ENCODE data around the gene LRRC7.

Gene LRRC7

GRCh38 chr1:69567652-69568420 is at the start of gene LRRC7:
Gene LRRC7 (plus strand): TSS chr1:69567922. CDS start chr1:69568640, 718 bp downstream.
- peak; percentile 82 for DNase-seq

DNA sequence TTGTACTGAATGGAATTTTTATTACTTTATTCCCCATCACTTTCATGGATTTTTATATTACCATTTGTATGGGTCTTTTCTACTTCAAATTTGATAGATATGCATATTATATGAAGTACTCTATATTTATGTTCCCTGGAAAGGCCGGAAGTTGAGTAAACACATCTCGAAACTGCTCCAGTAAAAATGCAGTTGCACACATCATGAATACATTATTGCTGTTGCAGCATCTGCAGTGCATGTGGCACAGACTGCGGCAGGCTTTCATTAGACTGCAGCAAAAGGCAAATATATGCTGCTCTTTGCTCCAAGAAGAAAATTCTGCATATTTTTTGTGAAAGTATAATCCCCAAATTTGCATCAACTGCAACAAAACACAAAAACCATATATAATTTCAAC is 48.7 kb upstream of the LRRC7 start:
- DNase-seq: no peak

DNA sequence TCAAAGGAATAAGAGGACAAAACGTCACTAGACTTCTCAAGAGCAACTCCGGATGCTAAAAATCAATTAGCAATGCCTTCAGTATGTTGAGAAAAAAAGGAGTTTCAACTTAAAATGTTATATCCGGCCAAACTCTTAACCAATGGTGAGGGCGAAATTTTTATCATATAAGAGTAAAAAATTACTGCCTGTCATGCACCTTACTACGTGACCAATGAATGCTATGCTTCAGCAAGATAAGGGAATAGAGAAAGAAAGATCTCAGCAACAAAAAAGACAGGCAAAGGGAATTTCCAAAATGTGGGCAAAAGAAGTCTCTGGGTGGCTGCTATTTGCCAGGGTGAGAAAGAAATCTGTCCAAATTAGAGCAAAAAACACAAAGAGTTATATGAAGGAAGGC is 47.4 kb upstream of the LRRC7 start:
- DNase-seq: no peak

- no peak for DNase-seq
Measured at GRCh38 chr1:69523032-69523431, 44.7 kb upstream of the LRRC7 start.

DNA sequence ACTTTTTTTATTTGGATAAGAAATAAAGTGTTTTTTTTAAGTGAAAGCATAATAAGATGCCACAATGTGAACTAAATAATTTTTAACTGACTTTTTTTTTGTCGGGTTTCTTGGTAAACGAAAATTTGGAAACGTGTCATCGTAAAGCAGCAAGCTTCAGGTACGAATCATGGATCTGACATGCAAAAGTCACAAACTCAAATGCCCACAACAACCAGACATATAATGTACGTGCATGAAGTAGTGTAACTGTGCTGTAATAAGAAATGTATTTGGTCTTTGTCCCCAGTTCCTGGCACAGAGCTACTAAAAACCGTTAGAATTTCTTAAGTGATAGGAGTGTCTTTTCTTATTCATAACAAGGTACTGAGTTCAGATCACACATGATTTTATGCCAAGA is 44.3 kb upstream of the LRRC7 start:
- DNase-seq: no peak

DNA sequence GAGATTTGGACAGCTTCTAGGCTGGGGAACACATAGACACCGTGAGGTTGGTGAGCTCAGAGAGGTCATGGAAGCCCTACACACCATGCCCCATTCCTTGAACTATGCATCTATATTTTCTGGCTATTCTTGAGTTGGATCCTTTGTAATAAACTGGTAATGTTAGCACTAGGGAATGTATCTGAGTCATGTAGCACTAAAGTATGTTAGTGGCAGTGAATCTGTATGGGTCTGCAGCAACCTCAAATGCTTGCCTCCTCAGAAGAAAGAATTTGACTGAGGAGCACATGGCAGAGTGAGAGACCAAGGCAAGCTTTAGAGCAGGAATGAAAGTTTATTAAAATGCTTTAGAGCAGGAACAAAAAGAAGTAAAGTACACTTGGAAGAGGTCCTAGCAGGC is 43.7 kb upstream of the LRRC7 start:
- no peak for DNase-seq

DNA sequence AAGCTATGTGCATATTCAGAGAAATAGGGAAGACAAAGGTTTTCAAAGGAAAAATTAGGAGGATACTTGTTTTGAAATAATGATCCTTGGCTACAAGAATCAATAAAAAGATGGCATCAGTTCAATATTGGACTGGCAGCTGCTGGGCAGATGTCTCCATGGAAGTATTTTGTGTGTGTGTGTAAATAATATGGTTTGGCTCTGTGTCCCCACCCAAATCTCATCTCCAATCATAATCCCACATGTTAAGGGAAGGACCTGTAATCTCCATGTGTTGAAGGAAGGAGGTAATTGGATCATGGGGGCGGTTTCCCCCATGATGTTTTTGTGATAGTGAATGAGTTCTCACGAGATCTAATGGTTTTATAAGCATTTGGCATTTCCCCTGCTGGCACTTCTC is 40.4 kb upstream of the LRRC7 start:
- no peak for DNase-seq

- DNase-seq: no peak
Measured at GRCh38 chr1:69528376-69528775, 39.3 kb upstream of the LRRC7 start.

DNA sequence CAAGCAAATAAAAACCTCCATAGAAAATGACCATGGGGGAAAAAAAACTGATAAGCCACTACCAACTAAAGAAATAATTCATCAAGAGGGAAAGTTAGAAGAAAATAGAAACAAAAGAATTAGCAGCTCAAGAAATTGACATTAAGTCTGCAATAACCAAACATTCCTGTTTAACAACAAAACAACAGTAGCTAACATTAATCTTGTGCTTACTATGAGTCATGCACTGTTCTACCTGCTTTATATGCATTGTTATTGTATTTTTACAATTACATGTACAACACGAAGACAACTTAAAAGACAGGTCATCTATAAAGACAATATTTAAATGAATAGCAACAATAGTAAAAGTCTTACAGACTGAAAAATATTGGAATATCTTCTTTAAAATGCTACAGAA is 34.4 kb upstream of the LRRC7 start:
- DNase-seq: no peak

GRCh38 chr1:69534829-69535228 is 32.9 kb upstream of the LRRC7 start:
- no peak for DNase-seq

- no peak for DNase-seq
Measured at GRCh38 chr1:69535490-69535889, 32.2 kb upstream of the LRRC7 start.

DNA sequence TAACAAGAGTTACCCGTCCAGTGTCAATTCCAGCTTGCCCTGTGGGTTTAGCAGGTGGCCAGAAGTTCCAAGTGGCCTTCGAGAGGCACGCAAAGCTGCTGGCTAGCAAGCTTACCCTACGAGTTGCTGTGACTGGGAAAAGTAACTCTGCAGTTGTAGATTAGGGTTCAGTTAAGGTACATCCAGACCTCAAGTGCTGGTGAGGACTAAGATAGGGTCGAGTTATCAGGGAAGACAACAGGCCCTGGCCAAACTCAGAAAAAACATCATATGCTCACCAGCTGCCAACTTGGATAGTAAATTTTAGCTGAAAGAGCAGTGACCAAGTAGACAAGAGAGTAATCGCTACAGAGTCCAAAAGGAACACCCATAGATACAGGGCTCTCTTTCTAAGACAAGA is 27.7 kb upstream of the LRRC7 start:
- no peak for DNase-seq

DNA sequence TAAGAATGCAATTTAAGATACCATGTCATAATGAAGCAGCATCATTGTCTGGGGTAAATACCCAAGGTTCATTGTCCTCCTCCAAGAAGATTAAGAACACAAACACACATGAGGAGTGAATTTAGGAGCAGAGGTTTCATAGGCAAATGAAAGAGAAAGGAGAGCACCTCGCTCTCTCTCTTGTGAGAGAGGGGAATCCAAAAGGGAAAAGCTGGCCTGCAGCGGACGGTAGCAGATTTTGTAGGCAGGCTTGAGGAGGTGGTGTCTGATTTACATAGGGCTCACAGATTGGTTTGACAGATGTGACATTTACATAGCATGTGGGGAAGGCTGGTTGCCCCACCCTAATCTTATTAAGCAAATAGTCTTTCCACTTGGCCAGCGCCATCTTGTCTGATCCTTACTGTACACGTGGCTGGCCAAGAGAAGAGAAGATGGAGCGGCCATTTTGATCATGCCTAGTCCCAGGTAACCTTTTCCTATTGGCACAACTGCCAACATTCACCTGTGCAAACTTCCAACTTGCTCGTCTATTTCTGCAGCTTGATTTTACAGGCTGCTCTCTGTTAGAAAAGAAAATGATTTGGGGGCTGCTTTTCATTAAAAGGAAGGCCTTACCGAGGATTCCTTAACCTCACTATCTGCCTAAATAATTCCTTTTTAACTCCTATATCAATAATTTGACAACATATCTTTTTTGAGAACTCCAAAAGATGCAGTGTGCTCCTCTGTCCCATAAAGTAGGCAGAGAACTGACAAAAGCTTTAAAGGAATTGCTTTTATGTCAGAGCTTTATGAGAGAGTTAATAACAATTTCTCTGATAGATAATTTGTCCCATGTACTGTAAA is 16.0 kb upstream of the LRRC7 start:
- no peak for DNase-seq

DNA sequence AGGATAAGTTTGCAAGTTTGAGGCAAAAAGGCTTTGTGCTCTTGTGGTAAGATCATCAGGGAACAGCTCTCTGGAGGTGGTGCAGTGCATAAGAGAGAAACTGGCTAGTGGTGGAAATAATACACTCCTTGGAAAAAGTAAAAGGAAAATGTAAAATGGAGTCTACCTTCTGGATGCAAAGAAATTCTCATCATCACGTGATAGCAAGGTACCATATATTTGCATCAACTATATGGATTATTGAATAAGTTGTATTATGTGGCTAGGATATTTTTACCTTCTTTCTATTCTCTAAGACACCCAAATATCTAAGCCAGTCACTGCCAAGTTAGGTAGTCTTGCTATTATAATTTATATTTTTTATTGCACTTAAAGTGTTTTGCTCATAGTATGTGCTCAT is 14.0 kb upstream of the LRRC7 start:
- DNase-seq: no peak

DNA sequence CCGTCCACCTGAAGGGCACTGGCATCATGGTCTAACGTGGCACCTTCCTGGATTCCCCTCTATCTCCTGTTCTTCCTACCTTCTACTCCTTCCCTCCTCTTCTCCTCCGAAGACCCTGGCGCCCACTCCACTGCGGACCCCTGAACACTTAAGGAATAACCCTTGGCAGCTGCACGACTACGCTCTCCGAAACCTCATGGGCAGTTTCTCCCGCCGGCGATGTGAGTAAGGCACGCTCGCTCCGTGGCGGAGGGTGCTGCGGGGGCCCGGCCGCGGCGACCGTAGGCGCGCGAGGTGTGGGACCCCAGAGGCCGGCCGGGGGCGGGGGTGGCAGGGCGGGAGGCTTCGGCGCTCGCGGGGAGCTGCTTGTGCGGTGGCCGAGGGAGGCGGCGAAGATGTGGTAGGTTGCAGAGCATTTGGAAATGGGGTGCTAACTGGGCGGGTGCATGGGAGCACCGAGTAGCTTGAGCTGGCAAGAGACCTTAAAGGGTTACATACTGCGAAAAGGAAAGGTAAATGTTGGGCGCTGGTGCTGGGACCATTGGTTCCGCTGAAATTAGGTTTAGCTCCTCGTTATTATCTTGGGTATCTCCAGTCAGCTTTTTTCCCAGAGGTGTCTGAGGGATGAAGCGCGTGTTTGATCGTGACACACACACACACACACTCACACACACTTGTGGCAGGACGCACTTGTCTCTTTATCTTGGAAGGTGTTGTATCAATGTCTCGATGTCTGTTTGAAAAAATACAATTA is 876 bp downstream of the LRRC7 start:
- peak; percentile 29 for DNase-seq

- DNase-seq: no peak
Measured at GRCh38 chr1:69569175-69569541, 1.4 kb downstream of the LRRC7 start.

DNA sequence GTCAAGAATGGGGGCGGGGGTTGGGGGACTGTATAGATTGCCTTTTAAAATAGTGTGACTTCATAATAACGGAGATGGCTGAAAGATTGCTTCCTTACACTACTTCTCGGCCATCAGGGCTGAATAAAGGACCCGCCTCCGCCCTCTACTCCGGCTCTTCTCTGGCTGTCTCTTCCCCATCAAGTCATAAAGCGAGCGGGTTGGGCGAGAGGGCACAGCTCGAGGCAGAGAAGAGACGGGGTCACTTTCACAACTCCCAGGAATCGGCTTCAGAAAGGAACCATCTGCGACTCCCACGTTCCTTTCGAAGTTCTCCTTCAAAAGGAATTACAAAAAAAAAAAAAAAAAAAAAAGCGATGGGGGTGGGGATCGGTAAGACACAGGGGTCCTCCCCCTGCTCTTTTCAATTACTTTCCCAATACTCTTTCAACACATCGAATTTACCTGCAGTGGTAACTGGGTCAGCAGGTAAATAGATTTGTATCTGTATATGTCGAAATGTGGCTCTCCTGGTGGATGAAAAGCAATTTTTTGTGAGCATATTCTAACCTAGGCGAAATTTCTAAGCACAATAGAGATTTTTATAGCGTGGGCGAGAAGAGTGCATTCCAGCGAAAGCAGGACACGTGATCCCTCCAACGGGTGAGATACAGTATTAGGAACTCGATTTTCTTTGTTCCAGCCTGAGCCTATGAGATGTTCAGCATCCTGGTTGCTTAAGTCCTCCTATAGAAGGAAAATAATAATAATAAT is 2.0 kb downstream of the LRRC7 start:
- no peak for DNase-seq

GRCh38 chr1:69570356-69570755 is 2.6 kb downstream of the LRRC7 start:
- no peak for DNase-seq

DNA sequence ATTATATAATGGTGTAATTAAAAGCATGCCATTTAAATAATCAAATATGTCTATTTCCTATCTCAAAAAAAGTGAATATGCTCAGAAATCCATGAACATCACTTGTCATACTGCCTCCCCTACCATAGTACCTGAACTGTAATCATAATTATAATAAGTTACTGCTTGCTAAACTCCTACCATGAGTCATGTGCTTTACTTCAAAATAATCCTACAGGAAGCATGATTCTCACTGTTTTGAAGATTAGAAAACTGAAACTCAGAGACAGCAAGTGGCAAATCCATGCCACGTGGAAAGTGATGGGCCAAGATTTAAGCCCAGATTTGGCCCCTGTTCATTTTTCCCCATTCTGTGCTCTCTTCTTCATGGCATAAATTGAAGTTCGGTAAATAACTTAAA is 5.2 kb downstream of the LRRC7 start:
- DNase-seq: no peak

GRCh38 chr1:69573911-69574310 is 6.2 kb downstream of the LRRC7 start:
- DNase-seq: no peak

DNA sequence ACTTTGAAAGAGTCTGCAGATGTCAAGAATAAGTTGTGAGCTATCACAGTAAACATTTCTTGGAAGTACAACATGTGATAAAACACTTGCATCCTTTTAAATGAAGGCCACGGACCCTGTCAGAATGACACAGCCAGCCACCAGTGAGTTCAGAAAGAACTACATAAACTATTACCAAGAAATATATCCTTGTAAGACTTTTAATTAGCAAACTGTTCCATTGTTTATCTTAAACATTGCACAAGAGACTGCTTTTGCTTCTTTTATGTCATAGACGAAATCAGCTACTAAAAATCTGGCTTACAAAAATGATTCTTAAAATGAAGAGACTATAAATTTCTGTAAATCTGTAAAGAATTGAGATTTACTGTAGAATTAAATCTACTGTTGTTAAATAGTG is 17.9 kb downstream of the LRRC7 start:
- DNase-seq: no peak

DNA sequence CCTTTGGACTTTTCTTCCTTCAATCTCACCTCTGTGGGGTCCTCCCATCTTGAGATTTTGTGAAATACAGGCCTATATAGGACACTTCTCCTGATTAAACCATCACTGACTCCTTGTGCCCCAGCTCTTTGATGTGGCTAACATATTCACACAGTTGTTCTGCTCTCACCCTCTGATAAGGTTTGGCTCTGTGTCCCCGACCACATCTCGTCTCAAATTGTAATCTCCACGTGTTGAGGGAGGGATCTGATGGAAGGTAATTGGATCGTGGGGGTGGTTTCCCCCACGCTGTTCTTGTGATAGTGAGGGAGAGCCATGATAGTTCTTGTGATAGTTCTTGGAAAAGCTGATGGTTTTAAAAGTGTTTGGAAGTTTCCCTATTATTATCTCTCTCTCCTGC is 19.7 kb downstream of the LRRC7 start:
- DNase-seq: no peak

GRCh38 chr1:69589799-69590198 is 22.1 kb downstream of the LRRC7 start:
- DNase-seq: no peak
